Spleen (tissue), 7 donors: ENCODE measurements around the gene SORCS1.

Experiments used
- CTCF ChIP-seq, 11 experiments: fragments of 200-600 bp in 7 of 11; fragments of 450-650 bp in 4 of 11; sonication (generic) in 4 of 11; IDR thresholded peaks in 8 of 11; conservative IDR thresholded peaks in 3 of 11; 1 replicate in 7 of 11; 2 replicates in 4 of 11; pipeline versions ENCODE4 v1.4.0 to v1.8.0; 2016 to 2021; ENCODE audit warnings: antibody characterized with exemption in 11 of 11, inconsistent platforms in 4 of 11, mild to moderate bottlenecking in 1 of 11
- POLR2A ChIP-seq, 3 donors: fragments of 450-650 bp; IDR thresholded peaks; one replicate each; pipeline ENCODE4 v1.5.1; 2017; ENCODE audit warnings: antibody characterized with exemption in 3 of 3, mild to moderate bottlenecking in 1 of 3
- donor health status: DM: no; HTN: no; CAD: no; lungs with moderate emphysema.
- donor health status: DM: no; HTN: no; CAD: no.
- donor health status: DM: no; HTN: no; CAD: no.

GRCh38 chr10:106872176-106872575 lies 292.3 kb downstream of the SORCS1 start:
- TF ChIP-seq CTCF (IDR thresholded peaks at IDR 0.05 in 8 of 11, conservative IDR thresholded peaks at IDR 0.05 in 3 of 11) (no peak), POLR2A (IDR thresholded peaks at IDR 0.05) (no peak)
